ENCODE data around the gene PALLD. TPM values are rescaled to one million over a fixed set of nuclear protein-coding genes. Genes with fewer than 3 reads are reported as not detected.

The PALLD gene
- total and polyA plus RNA-seq, 7 donors = 40.7 to 1,991 (median 1,233) TPM

DNA sequence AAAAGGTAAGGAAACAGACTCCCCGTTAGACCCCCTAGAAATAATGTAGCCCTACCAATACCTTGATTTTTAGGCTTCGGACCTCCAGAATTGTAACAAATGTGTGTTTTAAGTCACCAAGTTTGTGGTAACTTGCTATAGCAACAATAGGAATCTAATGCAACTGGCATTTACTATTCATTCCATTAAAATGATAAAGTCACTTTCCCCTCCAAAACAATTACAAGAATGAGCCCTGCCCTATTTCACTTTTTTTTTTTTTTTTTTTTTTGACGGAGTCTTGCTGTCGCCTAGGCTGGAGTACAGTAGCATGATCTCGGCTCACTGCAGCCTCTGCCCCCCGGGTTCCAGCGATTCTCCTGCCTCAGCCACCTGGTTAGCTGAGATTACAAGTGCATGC lies 13.0 kb upstream of the PALLD start:
- intact Hi-C loops (cut with DNase I) = loop anchor here (5.0 kb wide), 1 partner anchor 77 kb away; no protein-coding TSS in a partner anchor
- 93 to 94% methylated on average over 7 of the region's 7 CpGs for WGBS, 2 donors
- Histone ChIP-seq H3K9me3 (no peaks in the 10 kb centered on the region), H3K27me3 (no peaks in the 10 kb centered on the region), H3K36me3 (no peaks in the 10 kb centered on the region), H3K4me3 (no peak overlapping the region), H3K4me1 (peaks cover 0 to 15% (median 5%) of the 10 kb centered on the region in 4 donors), H3K27ac (no peak overlapping the region)
- TF ChIP-seq, protein P1, sequence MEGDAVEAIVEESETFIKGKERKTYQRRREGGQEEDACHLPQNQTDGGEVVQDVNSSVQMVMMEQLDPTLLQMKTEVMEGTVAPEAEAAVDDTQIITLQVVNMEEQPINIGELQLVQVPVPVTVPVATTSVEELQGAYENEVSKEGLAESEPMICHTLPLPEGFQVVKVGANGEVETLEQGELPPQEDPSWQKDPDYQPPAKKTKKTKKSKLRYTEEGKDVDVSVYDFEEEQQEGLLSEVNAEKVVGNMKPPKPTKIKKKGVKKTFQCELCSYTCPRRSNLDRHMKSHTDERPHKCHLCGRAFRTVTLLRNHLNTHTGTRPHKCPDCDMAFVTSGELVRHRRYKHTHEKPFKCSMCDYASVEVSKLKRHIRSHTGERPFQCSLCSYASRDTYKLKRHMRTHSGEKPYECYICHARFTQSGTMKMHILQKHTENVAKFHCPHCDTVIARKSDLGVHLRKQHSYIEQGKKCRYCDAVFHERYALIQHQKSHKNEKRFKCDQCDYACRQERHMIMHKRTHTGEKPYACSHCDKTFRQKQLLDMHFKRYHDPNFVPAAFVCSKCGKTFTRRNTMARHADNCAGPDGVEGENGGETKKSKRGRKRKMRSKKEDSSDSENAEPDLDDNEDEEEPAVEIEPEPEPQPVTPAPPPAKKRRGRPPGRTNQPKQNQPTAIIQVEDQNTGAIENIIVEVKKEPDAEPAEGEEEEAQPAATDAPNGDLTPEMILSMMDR (IDR thresholded peaks at IDR 0.05) = no peak
- TF ChIP-seq POLR2A (IDR thresholded peaks at IDR 0.05) (no peak), POLR2AphosphoS5 (IDR thresholded peaks at IDR 0.05) (no peak)
- no peak for DNase-seq

DNA sequence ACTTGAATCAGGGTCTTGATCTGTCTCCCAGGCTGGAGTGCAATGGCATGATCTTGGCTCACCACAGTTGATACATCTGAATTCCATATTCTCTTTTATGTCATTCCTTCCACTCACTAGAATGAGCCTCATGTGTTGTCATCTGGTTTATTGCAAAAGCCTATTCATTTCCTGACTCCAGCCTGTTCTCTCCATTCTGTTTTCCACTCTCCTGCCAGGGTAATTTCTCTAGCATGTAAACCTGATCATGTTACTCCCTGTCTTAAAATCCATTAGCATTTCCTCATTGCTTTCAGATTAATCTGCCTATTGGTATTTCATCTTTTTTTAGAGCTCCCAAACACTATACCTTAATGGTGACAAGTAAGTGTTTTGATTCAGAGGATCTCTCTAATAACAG lies 12.2 kb upstream of the PALLD start:
- peaks cover 0 to 9% (median 5%) of the 10 kb centered on the region in 4 donors for H3K4me1 ChIP-seq
- no peak for DNase-seq
- intact Hi-C loops (cut with DNase I) = loop anchor here (5.0 kb wide), 1 partner anchor 77 kb away; no protein-coding TSS in a partner anchor
- H3K27me3 ChIP-seq = no peaks in the 10 kb centered on the region
- no peaks in the 10 kb centered on the region for H3K9me3 ChIP-seq
- no peaks in the 10 kb centered on the region for H3K36me3 ChIP-seq
- no peak for TF ChIP-seq EP300 (IDR thresholded peaks at IDR 0.05)
- TF ChIP-seq POLR2A (IDR thresholded peaks at IDR 0.05) = no peak
- TF ChIP-seq, protein P1 (IDR thresholded peaks at IDR 0.05) = no peak
- TF ChIP-seq POLR2AphosphoS5 (IDR thresholded peaks at IDR 0.05) = no peak
- H3K4me3 ChIP-seq = no peak overlapping the region
- H3K27ac ChIP-seq = no peak overlapping the region

DNA sequence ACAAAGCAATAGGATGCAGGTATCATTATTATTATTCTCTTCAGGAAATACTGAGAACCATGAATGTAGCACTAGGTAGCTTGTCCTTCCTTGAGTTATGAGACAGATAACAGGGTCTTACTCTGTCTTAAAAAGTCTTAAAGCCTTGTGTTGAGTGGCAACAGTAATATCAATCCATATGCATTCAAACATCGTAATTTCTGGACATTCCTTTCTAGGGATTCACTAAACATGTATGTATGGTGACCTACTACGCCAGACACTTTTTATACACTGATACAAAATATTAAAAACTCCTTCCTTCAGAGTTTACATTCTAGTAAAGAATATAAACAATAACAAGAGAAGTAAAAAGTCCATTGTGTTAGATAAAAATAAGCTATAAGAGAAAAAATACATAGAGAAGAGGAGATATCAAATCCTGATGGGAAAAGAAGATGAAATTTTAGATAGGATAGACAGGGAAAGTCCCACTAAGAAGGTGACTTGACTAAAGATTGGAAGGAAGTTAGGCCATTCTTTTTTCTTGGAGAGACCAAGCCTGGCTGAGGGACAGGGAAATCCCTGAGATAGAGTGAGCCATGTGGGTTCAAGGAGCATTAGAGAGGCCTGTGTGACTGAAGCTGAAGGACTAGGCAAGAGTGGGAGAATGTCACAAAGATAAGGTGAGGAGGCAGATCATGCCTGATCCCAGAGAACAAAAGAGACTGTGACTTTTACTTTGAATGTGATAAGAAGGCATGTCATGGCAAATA lies 11.5 kb upstream of the PALLD start:
- Histone ChIP-seq H3K9me3 (no peaks in the 10 kb centered on the region), H3K4me3 (no peak overlapping the region), H3K4me1 (peaks cover 0 to 8% (median 5%) of the 10 kb centered on the region in 4 donors), H3K36me3 (no peaks in the 10 kb centered on the region), H3K27me3 (no peaks in the 10 kb centered on the region), H3K27ac (no peak overlapping the region)
- WGBS, 2 donors = 97% methylated on average over 2 of the region's 2 CpGs
- no peak for DNase-seq
- no peak for TF ChIP-seq POLR2A (IDR thresholded peaks at IDR 0.05)
- no peak for TF ChIP-seq EP300 (IDR thresholded peaks at IDR 0.05)
- intact Hi-C loops (cut with DNase I) = no loop called here

DNA sequence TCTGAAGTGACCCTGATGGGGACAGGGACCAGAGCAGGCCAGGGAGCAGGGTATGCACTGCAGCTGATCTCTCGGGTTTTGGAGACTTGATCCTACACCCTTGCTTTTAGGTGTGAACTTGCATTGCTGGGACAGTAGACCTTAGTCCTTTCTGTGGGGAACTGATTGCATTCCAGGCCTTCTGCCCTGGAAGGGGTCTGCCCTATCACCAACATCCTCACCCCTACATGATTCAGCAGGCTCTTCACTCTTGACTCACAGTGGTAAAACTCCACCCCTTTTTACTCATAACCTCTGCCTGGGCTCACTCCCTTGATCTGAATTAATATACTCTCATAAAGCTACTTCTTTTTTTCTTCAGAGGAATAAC lies 10.0 kb upstream of the PALLD start:
- Histone ChIP-seq H3K9me3 (no peaks in the 10 kb centered on the region), H3K27me3 (no peaks in the 10 kb centered on the region), H3K27ac (no peak overlapping the region), H3K36me3 (no peaks in the 10 kb centered on the region), H3K4me3 (no peak overlapping the region), H3K4me1 (no peaks in the 10 kb centered on the region)
- intact Hi-C loops (cut with DNase I) = no loop called here
- no peak for TF ChIP-seq EP300 (IDR thresholded peaks at IDR 0.05)
- TF ChIP-seq, protein P1 (IDR thresholded peaks at IDR 0.05) = no peak
- no peak for TF ChIP-seq POLR2AphosphoS5 (IDR thresholded peaks at IDR 0.05)
- no peak for TF ChIP-seq POLR2A (IDR thresholded peaks at IDR 0.05)
- WGBS, 2 donors = 95 to 98% methylated on average over 1 of the region's 1 CpG
- no peak for DNase-seq

DNA sequence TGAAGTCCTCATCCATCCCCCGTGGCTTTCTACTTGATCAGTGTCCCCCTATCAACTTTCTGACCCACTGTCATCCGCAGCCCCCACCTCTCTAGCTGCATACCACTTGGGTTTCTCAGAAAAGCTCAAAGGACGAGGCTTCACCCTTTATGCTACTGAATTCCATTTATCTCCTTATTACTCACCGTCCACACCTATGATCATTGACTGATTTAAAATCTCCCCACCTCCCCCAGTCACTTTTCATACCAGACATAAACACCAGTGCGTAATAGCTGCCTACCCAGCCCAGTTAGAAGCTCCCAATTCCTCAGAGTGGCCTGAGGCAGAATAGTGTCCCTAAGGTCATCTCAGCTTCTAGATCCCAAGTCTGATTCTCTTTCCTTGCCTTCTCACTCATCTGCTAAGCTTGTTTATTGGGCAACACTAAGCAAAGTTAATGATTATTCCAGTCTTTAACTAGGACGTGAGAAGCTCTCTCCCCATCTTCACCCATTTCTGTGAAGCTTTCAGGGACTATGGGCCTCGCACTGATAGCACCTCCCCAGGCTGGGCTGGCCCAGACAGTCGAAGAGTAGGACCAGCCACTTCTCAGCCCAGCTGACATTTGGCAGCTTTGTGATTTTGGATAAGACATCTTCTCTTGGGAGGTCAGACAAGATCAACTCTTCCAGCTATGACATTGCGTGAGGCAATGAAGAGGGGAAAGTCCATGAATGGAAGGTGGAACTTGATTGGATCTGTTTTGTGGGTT lies 9.4 kb upstream of the PALLD start:
- Histone ChIP-seq H3K4me1 (no peaks in the 10 kb centered on the region), H3K36me3 (no peaks in the 10 kb centered on the region), H3K9me3 (no peaks in the 10 kb centered on the region), H3K27me3 (no peaks in the 10 kb centered on the region), H3K4me3 (no peak overlapping the region), H3K27ac (no peak overlapping the region)
- TF ChIP-seq POLR2AphosphoS5 (IDR thresholded peaks at IDR 0.05) = no peak
- TF ChIP-seq, protein P1 (IDR thresholded peaks at IDR 0.05) = no peak
- no peak for TF ChIP-seq EP300 (IDR thresholded peaks at IDR 0.05)
- TF ChIP-seq POLR2A (IDR thresholded peaks at IDR 0.05) = no peak
- no peak for DNase-seq
- intact Hi-C loops (cut with DNase I) = no loop called here
- 80 to 83% methylated on average over 9 of the region's 9 CpGs for WGBS, 2 donors

Data from sigmoid colon (tissue), 7 donors.